HG02973 (cell line): ENCODE data around the gene ALDH16A1.
A peak's percentile ranks its signal among the peaks of the same experiment; 100 is the strongest.
"Not testable (repeated sequence)": the region's sequence is repeated elsewhere in the genome, so short reads cannot be mapped to it uniquely, and the experiment has no call there.

Source experiments
- ATAC-seq: cut with Tn5 transposase; IDR thresholded peaks from one replicate; pipeline ENCODE4 v1.9.1; 2021; ENCODE audit warnings: moderate library complexity; ENCODE audit not compliant: unreplicated experiment

The ALDH16A1 gene

DNA sequence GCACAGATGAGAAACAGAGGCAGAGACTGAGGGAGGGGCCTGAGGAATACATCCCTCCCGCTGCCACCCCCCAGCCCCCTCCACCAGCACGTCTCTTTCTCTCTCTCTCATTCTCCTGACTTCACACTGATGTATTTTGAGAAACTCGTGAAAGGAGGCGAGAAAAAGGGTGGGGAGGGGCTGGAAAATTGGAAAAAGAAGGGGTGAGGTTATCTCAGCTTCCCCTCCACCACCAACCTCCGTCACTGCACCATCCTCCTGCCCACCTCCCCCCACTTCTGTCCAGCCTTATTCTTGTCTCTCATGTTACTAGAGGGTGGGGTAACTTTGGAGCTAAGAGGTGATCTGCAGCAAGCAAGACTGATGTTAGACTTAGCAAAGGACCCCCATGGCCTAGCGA, 13.2 kb upstream of the ALDH16A1 start:
- ATAC-seq = no peak

GRCh38 chr19:49440439-49441209, 12.4 kb upstream of the ALDH16A1 start:
- ATAC-seq = no peak

GRCh38 chr19:49441210-49441959, 11.6 kb upstream of the ALDH16A1 start, which contains the start of gene SLC17A7:
TSS of gene SLC17A7 (minus strand) at chr19:49441527. CDS start at chr19:49441379, 148 bp downstream.
- no peak for ATAC-seq

DNA sequence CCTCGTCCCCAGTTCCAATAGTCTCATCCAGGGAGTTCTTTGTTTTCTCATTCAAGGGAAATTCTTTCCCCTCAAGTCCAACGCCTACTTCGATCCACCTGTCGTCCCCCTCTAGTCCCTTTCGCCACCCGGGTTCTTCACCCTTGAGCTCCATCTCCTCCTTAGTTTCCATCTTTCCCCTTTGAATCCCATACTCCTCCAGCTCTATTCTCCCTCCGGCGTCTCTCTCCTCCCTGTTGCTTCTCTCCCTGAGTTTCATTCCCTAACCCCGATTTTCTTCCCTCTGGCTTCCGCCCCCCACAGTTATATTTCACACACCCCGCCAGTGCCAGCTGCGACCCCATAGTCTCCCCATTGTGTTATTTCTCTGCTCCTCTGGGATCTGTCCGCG, 11.1 kb upstream of the ALDH16A1 start:
- ATAC-seq = no peak

GRCh38 chr19:49442354-49442753, 10.7 kb upstream of the ALDH16A1 start:
- ATAC-seq = no peak

GRCh38 chr19:49442771-49443365, 10.2 kb upstream of the ALDH16A1 start:
- ATAC-seq = peak; percentile 3

- peak; percentile 69 for ATAC-seq
Observed at GRCh38 chr19:49443366-49444099, 9.5 kb upstream of the ALDH16A1 start.

- ATAC-seq = not testable (repeated sequence)
Observed at GRCh38 chr19:49444100-49444700, 8.8 kb upstream of the ALDH16A1 start.

DNA sequence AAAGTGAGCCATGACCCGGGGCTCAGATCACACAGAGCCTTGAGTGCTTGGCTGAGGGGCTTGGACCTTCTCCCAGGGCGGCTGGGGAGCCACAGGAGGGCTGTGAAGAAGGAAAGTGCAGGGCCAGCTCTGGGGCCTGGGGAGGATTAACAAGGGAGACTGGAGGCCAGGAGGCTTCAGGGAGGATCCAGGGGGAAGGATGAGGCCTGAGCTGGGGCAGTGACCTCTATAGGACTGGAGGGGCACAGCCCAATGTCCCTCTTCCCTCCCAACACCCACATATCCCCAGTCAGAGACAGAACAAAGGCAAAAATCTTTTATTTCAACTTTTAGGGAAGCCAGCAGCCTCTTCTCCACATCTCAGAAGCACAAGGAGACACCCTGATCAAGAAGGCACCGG, 7.0 kb upstream of the ALDH16A1 start:
- no peak for ATAC-seq

- no peak for ATAC-seq
Observed at GRCh38 chr19:49447485-49448431, 5.3 kb upstream of the ALDH16A1 start.

DNA sequence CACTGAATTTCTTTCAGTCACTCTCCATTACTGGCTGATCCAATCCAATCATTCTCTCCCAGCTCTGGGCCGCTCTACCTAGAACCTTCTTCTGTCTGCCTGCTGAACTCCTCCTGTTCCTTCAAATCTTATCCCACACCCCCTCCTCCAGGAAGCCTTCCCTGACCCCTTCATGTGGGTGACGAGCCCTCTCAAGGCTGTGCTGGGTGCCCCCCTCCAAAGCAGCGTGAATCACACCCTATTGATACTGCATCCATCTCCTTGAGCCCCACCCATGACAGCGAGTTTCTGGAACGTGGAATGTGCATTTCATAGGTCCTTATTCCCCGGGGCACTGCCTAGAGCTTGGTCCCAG, 4.6 kb upstream of the ALDH16A1 start:
- ATAC-seq = no peak

DNA sequence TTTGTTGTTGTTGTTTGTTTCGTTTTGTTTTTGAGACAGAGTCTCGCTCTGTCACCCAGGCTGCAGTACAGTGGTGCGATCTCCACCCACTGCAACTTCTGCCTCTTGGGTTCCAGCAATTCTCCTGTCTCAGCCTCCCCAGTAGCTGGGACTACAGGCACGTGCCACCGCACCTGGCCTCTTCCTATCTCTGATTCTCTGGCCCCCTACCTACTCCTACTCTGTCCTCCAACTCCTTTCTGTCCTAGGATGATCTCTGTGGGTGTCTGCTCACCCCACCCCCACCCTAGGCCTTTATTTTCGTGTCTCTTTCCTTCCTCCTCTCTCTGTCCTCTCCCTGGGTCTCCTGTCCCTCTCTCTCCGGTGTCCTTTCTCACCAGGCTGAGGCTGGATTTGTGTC, 2.6 kb upstream of the ALDH16A1 start:
- ATAC-seq = no peak

DNA sequence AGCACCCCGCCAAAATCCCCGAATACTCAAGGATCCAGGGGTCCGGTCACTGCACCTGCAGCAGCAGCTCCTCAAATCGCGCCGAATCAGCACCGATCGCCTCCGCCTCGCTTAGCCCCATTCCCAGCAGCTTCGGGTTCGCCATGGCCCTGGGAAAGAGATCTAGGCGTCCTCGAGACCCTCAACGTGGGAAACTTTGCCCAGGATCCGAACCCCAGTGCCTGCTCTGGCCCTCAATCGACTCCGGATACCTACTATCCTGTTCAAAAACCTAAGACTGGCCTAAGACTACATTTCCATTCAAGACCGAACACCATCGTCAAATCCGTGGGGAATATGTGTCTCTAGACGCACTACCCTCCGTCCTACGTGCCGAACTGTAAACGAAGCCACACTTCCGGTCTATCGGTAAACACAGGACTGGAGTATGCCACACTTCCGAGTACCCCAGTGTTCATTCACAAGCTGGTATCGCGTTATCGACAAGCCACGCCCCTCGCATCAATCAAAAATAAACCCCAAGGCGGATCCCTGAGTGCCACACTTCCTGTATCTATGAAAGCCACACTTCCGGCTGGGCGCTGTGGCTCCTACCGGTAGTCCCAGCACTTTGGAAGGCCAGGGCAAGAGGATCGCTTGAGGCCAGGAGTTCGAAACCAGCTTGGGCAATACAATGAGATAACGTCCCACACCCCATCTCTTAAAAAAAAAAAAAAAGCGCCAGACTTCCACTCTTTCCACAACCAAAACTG, 1.4 kb upstream of the ALDH16A1 start, which contains the start of gene PIH1D1:
Gene PIH1D1 (minus strand): TSS at position 385 of the 752 bp plus-strand sequence. CDS start 240 bp downstream, at position 145.
- ATAC-seq = peak; percentile 45

- no peak for ATAC-seq
Observed at GRCh38 chr19:49453757-49454240, 774 bp downstream of the ALDH16A1 start.

DNA sequence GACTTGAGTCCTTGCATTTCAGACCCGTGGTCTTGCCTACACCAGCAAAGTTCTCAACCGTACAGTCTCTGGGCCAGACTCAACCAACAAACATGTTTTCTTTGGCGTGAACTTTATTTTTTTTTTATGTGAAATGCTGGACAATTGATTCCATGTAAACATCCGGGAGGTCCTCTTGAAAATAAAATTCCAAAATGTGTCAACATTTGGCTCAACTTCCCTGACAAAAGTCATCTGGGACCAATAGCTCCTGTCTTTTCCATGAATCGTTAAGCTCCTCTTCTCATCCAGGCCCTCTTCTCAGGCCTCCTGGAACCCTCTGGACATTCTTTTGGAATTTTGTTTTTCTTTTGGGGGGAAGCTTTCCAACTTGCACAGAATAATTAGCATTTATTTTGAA, 2.7 kb downstream of the ALDH16A1 start:
- no peak for ATAC-seq

GRCh38 chr19:49456326-49456725, 3.3 kb downstream of the ALDH16A1 start:
- no peak for ATAC-seq

DNA sequence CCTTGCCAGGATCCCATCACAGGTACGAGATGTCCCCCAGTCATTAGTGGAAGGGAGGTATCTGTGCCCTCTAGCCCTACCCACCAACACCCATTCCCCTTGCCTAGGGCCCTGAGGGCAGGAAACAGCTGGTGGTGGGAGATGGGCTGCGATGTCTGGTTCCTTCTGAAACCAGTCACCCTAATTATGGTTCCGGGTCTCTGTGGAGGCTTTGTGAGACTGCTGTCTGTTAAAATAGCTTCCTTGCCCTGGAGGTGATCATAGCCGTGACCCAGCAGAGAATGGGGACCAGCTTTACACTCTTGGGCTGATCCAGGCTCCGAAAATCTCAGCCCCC, 5.5 kb downstream of the ALDH16A1 start:
- ATAC-seq = no peak

DNA sequence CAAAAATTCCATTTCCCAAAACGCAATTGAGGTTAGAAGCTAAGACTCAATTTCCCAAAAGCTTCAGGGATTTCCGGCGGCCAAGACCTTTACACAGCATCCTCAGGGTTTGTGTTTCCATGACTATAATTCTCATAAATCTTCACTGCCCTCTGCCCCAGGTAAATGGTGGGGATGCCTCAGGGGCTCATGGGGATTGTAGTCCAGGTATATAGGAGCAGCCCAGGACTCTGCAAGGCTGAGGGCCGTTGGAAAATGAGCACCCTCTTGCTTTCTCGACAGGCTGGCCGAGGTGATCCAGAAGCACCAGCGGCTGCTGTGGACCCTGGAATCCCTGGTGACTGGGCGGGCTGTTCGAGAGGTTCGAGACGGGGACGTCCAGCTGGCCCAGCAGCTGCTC, 6.4 kb downstream of the ALDH16A1 start:
- ATAC-seq = no peak

DNA sequence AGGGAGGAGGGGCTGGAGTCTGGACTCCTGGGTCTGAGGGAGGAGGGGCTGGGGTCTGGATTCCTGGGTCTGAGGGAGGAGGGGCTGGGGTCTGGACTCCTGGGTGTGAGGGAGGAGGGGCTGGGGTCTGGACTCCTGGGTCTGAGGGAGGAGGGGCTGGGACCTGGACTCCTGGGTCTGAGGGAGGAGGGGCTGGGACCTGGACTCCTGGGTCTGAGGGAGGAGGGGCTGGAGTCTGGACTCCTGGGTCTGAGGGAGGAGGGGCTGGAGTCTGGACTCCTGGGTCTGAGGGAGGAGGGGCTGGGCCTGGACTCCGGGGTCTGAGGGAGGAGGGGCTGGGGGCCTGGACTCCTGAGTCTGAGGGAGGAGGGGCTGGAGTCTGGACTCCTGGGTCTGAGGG, 8.1 kb downstream of the ALDH16A1 start:
- ATAC-seq = not testable (repeated sequence)
